ENCODE results near the gene NRP1.

NRP1 gene

GRCh38 chr10:33201971-33202370, 132.5 kb downstream of the NRP1 start:
- no peak for DNase-seq

- no peak for DNase-seq
Measured at GRCh38 chr10:33201056-33201780, 133.2 kb downstream of the NRP1 start.

- DNase-seq = no peak
Measured at GRCh38 chr10:33199731-33200232, 134.7 kb downstream of the NRP1 start.

- no peak for DNase-seq
Measured at GRCh38 chr10:33198610-33199009, 135.9 kb downstream of the NRP1 start.

GRCh38 chr10:33196710-33197491, 137.6 kb downstream of the NRP1 start:
- no peak for DNase-seq

GRCh38 chr10:33196377-33196706, 138.1 kb downstream of the NRP1 start:
- no peak for DNase-seq

- no peak for DNase-seq
Measured at GRCh38 chr10:33195608-33196376, 138.7 kb downstream of the NRP1 start.

GRCh38 chr10:33193701-33194521, 140.6 kb downstream of the NRP1 start:
- DNase-seq = no peak

- DNase-seq = peak; percentile 46
Measured at GRCh38 chr10:33193057-33193700, 141.3 kb downstream of the NRP1 start.

GRCh38 chr10:33192190-33192589, 142.3 kb downstream of the NRP1 start:
- DNase-seq = no peak

GRCh38 chr10:33190406-33190805, 144.1 kb downstream of the NRP1 start:
- no peak for DNase-seq

GRCh38 chr10:33189808-33190207, 144.7 kb downstream of the NRP1 start:
- no peak for DNase-seq

- DNase-seq = no peak
Measured at GRCh38 chr10:33189363-33189762, 145.1 kb downstream of the NRP1 start.

- DNase-seq = no peak
Measured at GRCh38 chr10:33187427-33187999, 147.0 kb downstream of the NRP1 start.

- no peak for DNase-seq
Measured at GRCh38 chr10:33186150-33186549, 148.3 kb downstream of the NRP1 start.

- DNase-seq = no peak
Measured at GRCh38 chr10:33183655-33184054, 150.8 kb downstream of the NRP1 start.

GRCh38 chr10:33180921-33181320, 153.5 kb downstream of the NRP1 start:
- DNase-seq = no peak

GRCh38 chr10:33180390-33180789, 154.1 kb downstream of the NRP1 start:
- no peak for DNase-seq

GRCh38 chr10:33179067-33179466, 155.4 kb downstream of the NRP1 start:
- DNase-seq = no peak

GRCh38 chr10:33178026-33178755, 156.3 kb downstream of the NRP1 start:
- no peak for DNase-seq

- DNase-seq = no peak
Measured at GRCh38 chr10:33176688-33177087, 157.8 kb downstream of the NRP1 start.
